H54 (cell line): ENCODE data around the gene INO80E.

ENCODE experiments used
- DNase-seq: peaks from one replicate; pipeline ENCODE4 v3.0.0; 2011; ENCODE audit warnings: low spot score, mixed read lengths; ENCODE audit not compliant: insufficient read length
- FAIRE-seq: peaks from 3 replicates; lab custom pipeline; 2011; peaks lifted over from hg19 to GRCh38; lab: Jason Lieb, UNC
- POLR2A ChIP-seq: IDR thresholded peaks from 2 replicates; pipeline ENCODE4 v1.6.1; 2011; ENCODE audit warnings: low read depth, mild to moderate bottlenecking, low read length

The INO80E gene

DNA sequence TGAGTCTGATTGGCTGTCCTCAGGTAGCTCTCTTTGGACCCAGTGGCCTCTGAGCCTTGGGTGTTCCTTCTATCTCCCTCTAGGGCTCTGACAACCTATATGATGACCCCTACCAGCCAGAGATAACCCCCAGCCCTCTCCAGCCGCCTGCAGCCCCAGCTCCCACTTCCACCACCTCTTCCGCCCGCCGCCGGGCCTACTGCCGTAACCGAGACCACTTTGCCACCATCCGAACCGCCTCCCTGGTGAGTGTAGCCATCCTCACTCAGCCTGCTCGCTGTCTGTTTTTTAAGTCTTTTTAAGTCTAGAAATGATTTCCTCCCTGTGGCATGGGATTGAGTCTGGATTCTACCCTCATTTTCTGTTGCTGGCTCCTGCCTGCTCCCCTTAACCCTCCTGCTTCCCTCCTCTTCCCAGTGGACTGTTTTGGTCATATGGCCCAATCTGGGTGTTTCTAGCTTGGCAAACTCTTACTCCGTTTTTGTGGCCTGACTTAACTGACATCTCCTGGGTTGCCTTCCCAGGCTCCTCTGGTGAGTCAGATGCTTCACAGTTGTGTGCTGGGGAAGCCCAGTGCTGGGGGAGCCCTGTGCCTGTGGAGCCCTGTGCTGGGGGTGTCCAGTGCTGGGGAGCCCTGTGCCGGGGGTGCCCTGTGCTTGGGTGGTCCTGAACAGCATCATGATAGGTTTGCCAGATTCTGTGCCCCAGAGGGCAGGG, 12.5 kb upstream of the INO80E start:
- no peak for TF ChIP-seq POLR2A
- FAIRE-seq (no peak), DNase-seq (no peak)

- no peak for TF ChIP-seq POLR2A
- no peak for FAIRE-seq
- DNase-seq = no peak
Observed at GRCh38 chr16:29984137-29984763, 11.8 kb upstream of the INO80E start.

DNA sequence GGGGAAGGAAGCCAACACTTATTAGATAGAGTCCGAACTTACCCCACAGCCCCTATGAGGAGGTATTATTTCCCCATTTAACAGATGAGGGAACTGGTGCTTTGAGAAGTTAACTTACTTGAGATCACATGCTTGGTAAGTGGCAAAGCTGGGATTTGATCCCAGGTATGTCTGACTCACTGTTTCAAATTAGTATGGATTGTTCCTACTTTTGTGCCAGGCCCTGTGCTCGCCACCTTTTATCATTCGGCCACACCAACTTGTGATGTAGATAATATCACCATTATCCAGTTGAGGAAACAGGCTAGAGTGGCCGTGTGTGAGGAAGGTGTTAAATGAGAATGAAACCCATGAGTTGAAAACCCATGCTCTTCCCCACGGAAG, 11.3 kb upstream of the INO80E start:
- FAIRE-seq = no peak
- TF ChIP-seq POLR2A = no peak
- DNase-seq = no peak

DNA sequence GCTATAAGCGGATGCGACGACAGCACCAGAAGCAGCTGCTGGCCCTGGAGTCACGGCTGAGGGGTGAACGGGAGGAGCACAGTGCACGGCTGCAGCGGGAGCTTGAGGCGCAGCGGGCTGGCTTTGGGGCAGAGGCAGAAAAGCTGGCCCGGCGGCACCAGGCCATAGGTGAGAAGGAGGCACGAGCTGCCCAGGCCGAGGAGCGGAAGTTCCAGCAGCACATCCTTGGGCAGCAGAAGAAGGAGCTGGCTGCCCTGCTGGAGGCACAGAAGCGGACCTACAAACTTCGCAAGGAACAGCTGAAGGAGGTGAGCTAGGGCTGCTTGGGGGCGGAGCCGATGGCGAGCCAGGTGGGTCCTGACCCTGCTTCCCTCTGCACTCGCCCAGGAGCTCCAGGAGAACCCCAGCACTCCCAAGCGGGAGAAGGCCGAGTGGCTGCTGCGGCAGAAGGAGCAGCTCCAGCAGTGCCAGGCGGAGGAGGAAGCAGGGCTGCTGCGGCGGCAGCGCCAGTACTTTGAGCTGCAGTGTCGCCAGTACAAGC, 10.7 kb upstream of the INO80E start:
- no peak for TF ChIP-seq POLR2A
- FAIRE-seq (no peak), DNase-seq (no peak)

DNA sequence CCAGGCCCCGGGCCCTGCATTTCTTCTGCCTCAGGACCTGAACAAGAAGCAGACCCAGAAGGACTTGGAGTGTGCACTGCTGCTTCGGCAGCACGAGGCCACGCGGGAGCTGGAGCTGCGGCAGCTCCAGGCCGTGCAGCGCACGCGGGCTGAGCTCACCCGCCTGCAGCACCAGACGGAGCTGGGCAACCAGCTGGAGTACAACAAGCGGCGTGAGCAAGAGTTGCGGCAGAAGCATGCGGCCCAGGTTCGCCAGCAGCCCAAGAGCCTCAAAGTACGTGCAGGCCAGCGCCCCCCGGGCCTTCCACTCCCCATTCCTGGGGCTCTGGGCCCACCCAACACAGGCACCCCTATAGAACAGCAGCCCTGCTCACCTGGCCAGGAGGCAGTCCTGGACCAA, 9.8 kb upstream of the INO80E start:
- DNase-seq (no peak), FAIRE-seq (no peak)
- TF ChIP-seq POLR2A = no peak

GRCh38 chr16:29986931-29987330, 9.1 kb upstream of the INO80E start:
- TF ChIP-seq POLR2A = no peak
- DNase-seq (no peak), FAIRE-seq (no peak)

- no peak for DNase-seq
- FAIRE-seq = no peak
- no peak for TF ChIP-seq POLR2A
Observed at GRCh38 chr16:29987371-29988085, 8.5 kb upstream of the INO80E start.

DNA sequence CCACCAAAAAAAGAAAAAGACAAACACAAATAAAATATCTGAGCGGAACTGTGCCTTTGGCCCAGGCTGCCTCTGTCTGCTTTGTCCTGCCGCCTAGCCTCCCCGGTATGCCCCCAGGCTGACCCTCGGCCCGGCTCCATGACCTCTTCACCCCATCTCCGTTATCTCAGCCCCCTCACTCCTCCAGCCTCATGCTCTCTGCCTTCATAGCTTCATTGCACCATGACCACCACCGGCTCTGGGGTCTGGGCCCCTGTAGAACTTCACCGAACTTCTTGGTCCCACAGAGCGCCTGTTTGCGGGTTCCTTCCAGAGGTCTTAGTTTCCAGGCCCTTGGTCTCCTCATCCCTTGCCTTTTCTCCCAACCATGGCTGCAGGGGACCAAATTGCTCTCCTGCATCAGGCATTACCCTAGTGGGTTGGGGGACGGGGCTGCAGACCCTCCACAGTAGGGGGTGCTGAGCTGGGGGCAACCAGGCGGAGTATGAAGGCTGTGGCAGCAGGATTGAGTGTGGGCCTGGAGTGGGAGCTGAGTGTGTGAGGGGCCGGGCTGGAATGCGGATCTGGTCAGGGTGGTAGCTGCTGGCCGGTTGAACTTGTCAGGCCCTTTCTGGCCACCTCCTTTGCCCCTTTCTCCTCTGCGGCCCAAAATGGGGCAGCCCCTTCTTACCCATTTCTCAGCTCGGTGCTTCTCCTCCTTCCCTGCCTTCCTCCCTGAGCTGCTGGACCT, 7.5 kb upstream of the INO80E start:
- DNase-seq (no peak), FAIRE-seq (no peak)
- TF ChIP-seq POLR2A = no peak

DNA sequence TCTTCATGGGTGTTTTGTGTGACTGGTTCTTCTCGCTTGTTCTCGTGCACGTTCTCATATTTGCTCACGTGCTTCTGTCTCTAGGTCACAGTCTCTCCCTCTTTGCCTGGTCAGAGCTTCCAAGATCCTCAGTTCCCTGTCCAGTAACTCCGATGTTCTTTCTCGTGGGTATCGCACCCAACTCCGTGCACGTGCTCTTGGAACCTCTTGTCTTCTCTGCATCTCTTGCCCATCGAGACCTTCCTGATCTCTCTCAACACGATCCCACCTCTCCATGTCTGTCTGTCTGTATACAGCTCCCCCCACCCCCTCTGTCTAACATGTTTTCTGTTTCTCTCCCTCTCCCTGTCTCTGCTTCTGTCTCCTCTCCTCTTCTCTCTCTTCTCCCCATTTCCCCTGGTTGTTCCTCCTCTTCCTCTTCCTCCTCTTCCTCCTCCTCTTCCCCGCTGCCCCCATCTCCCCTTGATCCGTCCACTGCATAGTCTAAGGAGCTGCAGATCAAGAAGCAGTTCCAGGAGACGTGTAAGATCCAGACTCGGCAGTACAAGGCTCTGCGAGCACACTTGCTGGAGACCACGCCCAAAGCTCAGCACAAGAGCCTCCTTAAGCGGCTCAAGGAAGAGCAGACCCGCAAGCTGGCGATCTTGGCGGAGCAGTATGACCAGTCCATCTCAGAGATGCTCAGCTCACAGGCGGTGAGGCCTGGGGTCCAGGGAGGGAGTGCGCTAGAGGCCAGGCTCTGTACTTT, 6.8 kb upstream of the INO80E start:
- DNase-seq (no peak), FAIRE-seq (no peak)

GRCh38 chr16:29990034-29990433, 6.0 kb upstream of the INO80E start:
- TF ChIP-seq POLR2A = no peak
- FAIRE-seq = no peak
- no peak for DNase-seq

More for the DNA sequence above, 6.8 kb upstream of the INO80E start:
- TF ChIP-seq POLR2A = no peak

GRCh38 chr16:29990883-29991570, 5.0 kb upstream of the INO80E start:
- no peak for FAIRE-seq
- DNase-seq = no peak
- TF ChIP-seq POLR2A = no peak

DNA sequence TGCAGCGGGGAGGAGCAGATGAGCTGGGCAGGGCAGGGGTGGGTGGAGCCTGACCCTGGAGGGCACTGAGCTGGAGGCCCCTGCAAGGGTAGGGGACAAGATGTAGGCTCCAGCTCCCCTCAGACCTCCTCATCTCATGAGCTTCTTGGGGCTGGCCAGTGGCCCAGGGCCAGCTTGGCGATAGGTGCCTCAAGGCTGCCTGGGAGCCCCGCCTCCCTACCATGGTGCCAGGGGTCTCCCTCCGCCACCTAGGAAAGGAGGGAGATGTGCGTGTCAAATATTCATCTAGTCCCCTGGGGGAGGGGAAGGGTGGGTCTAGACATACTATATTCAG, 4.5 kb upstream of the INO80E start:
- TF ChIP-seq POLR2A = no peak
- DNase-seq (no peak), FAIRE-seq (no peak)
